ENCODE results near the gene HIVEP3. TPM values are rescaled to one million over a fixed set of nuclear protein-coding genes. Genes with fewer than 3 reads are reported as not detected.

HIVEP3 gene
- total RNA-seq, 1 experiment from 2014 or later: 1.4 TPM

DNA sequence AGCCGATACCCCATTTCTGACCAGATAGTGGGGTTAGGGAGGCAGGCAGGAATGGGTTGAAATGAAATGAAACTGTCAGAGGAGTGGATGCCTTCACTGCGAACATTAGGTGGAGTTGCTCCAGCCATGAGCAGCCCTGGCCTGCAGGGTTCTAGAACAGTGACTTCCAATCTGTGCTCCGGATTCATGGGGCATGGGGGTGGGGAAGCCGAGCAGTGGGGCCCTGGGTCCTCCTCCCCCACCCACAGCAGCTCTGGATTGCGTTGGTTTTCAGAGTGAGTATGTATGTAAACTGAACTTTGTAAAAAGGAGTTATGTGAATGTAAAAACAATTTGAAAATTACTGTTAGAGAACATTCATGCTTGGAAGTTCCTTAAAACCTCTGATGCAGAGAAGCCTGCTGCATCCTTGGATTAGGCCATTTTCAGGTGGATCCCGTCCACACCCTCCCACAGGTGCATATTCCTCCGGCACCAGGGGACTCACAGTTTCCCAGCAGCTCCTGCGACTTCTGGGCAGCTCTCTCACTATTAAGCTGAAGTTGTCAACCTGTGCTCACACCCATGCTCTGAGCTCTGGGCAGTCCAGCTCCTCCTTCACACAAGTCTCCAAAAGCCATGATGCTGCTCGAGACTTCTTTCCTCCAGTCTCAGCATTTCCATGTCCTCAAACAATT, 379.8 kb downstream of the HIVEP3 start:
- Histone ChIP-seq H3K9ac (ENCODE audit: extremely low read depth, insufficient read length, low read length) (no peak overlapping the region), H3K4ac (ENCODE audit: low read depth, low read length) (no peak overlapping the region), H2BK5ac (ENCODE audit: insufficient read length, low read length) (no peak overlapping the region), H3K56ac (ENCODE audit: insufficient read length, low read depth, low read length) (no peak overlapping the region), H3K4me2 (ENCODE audit: insufficient read depth, insufficient read length, low read length) (no peak overlapping the region), H3K27me3 (ENCODE audit: insufficient read depth, low read length) (no peaks in the 10 kb centered on the region), H2AK5ac (ENCODE audit: insufficient read length, low read length) (no peak overlapping the region), H2AFZ (ENCODE audit: low read length) (no peak overlapping the region), H3K14ac (ENCODE audit: insufficient read depth, low read length) (no peak overlapping the region), H3K18ac (ENCODE audit: insufficient read length, low read depth, low read length) (no peak overlapping the region), H3K23ac (ENCODE audit: insufficient read length, low read depth, low read length) (no peak overlapping the region), H3K23me2 (ENCODE audit: insufficient read length, low read depth, low read length, poor library complexity, severe bottlenecking) (no peaks in the 10 kb centered on the region), H4K5ac (ENCODE audit: insufficient read length, low read depth, low read length) (no peak overlapping the region), H2BK12ac (ENCODE audit: insufficient read length, low read depth, low read length) (no peak overlapping the region), H2BK120ac (ENCODE audit: low read depth, low read length, poor library complexity, severe bottlenecking) (no peak overlapping the region), H2BK20ac (ENCODE audit: low read depth, low read length, poor library complexity, severe bottlenecking) (no peak overlapping the region), H3T11ph (ENCODE audit: low read length) (no peak overlapping the region), H3K9me3 (ENCODE audit: control insufficient read depth, low read depth, low read length) (no peaks in the 10 kb centered on the region), H4K8ac (replicated peaks; ENCODE audit: insufficient read length, low read depth, low read length) (no peak overlapping the region), H3K4me1 (ENCODE audit: insufficient read depth, low read length) (no peaks in the 10 kb centered on the region), H3K79me2 (ENCODE audit: insufficient read depth, low read length) (no peaks in the 10 kb centered on the region), H4K91ac (ENCODE audit: insufficient read length, low read depth, low read length) (no peak overlapping the region), H4K20me1 (ENCODE audit: control insufficient read depth, insufficient read depth, insufficient read length) (no peaks in the 10 kb centered on the region), H2BK15ac (ENCODE audit: low read depth, low read length) (no peak overlapping the region), H3K79me1 (ENCODE audit: insufficient read depth, low read depth, low read length, poor library complexity, severe bottlenecking) (no peaks in the 10 kb centered on the region), H3K27ac (ENCODE audit: insufficient read length, low read depth, low read length) (no peak overlapping the region)
- Mint-ChIP-seq H3K4me3 (no peak overlapping the region), H3K27ac (no peak overlapping the region), H3K27me3 (ENCODE audit: low read depth) (peaks cover 21% of the 10 kb centered on the region), H3K9me3 (no peaks in the 10 kb centered on the region), H3K4me1 (peaks cover 2 to 3% of the 10 kb centered on the region in 2 experiments; a peak in 1 of 4 replicates), H3K36me3 (ENCODE audit: insufficient read depth in 1 of 3, low read depth in 3 of 3) (no peaks in the 10 kb centered on the region)
- DNase-seq: no peak
- no CpG with 5 or more reads among the region's 9 CpGs for WGBS (ENCODE audit: extremely low coverage, insufficient read length, low lambda C conversion rate)
- TF ChIP-seq, protein P1, sequence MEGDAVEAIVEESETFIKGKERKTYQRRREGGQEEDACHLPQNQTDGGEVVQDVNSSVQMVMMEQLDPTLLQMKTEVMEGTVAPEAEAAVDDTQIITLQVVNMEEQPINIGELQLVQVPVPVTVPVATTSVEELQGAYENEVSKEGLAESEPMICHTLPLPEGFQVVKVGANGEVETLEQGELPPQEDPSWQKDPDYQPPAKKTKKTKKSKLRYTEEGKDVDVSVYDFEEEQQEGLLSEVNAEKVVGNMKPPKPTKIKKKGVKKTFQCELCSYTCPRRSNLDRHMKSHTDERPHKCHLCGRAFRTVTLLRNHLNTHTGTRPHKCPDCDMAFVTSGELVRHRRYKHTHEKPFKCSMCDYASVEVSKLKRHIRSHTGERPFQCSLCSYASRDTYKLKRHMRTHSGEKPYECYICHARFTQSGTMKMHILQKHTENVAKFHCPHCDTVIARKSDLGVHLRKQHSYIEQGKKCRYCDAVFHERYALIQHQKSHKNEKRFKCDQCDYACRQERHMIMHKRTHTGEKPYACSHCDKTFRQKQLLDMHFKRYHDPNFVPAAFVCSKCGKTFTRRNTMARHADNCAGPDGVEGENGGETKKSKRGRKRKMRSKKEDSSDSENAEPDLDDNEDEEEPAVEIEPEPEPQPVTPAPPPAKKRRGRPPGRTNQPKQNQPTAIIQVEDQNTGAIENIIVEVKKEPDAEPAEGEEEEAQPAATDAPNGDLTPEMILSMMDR (conservative IDR thresholded peaks at IDR 0.05): no peak

Data from H9 (cell line).